HEK293 (cell line): Measurements from ENCODE around the gene GRM2.
A peak's percentile ranks its signal among the peaks of the same experiment; 100 is the strongest.

Experiments used
- CTCF ChIA-PET: fragments of 350-600 bp; formaldehyde crosslinking; extraction: SDS; loops from one replicate; lab custom pipeline; 2021; ENCODE audit warnings: antibody characterized with exemption; lab: Yijun Ruan, JAX
- POLR2A ChIA-PET: fragments of 300-600 bp; formaldehyde crosslinking; extraction: SDS; loops from one replicate; lab custom pipeline; 2020; ENCODE audit warnings: antibody characterized with exemption, inconsistent platforms; lab: Yijun Ruan, JAX
- H3K27ac ChIP-seq: fragments of 200-500 bp; sonication (Bioruptor generic); 2 replicates; pipeline ENCODE4 v1.5.1; 2014; ENCODE audit warnings: low read depth, low read length, control low read depth, inconsistent platforms; ENCODE audit errors: extremely low read depth
- H3K36me3 ChIP-seq, 2 experiments: fragments of 200-500 bp in 1 of 2; sonication (Bioruptor generic) in 1 of 2; 1 replicate in 1 of 2; 2 replicates in 1 of 2; pipeline ENCODE4 v1.5.1; 2014 to 2017; ENCODE audit warnings: inconsistent platforms in 2 of 2, low read length in 2 of 2; ENCODE audit not compliant: control insufficient read depth in 2 of 2, insufficient read depth in 1 of 2
- H3K4me1 ChIP-seq: fragments of 200-500 bp; sonication (Bioruptor generic); 2 replicates; pipeline ENCODE4 v1.5.1; 2014; ENCODE audit warnings: mild to moderate bottlenecking, low read length, inconsistent platforms; ENCODE audit not compliant: control insufficient read depth, insufficient read depth
- H3K4me3 ChIP-seq: 2 replicates; pipeline ENCODE4 v1.5.1; 2011; ENCODE audit warnings: low read depth, mild to moderate bottlenecking, control low read depth, low read length, moderate library complexity
- H3K9me3 ChIP-seq: fragments of 200-500 bp; sonication (Bioruptor generic); 2 replicates; pipeline ENCODE4 v1.5.1; 2014; ENCODE audit warnings: low read depth, low read length, inconsistent platforms; ENCODE audit not compliant: control insufficient read depth, insufficient read depth
- HOXC10 ChIP-seq: sonication (generic); formaldehyde crosslinking; IDR thresholded peaks from 2 replicates; pipeline ENCODE4 v1.8.1; 2023; ENCODE audit warnings: mild to moderate bottlenecking, missing genetic modification reagents
- KLF9 ChIP-seq: fragments of 450-650 bp; formaldehyde crosslinking; IDR thresholded peaks from 2 replicates; pipeline ENCODE4 v1.5.1; 2016; ENCODE audit warnings: missing biosample characterization, missing genetic modification characterization, low read depth
- RBAK ChIP-seq: fragments of 450-650 bp; formaldehyde crosslinking; IDR thresholded peaks from 2 replicates; pipeline ENCODE4 v1.5.1; 2016; ENCODE audit warnings: missing biosample characterization, missing genetic modification characterization
- SCRT1 ChIP-seq: fragments of 450-650 bp; formaldehyde crosslinking; IDR thresholded peaks from 2 replicates; pipeline ENCODE4 v1.5.1; 2016; ENCODE audit warnings: missing biosample characterization, missing genetic modification characterization, borderline replicate concordance
- SETDB1 ChIP-seq: IDR thresholded peaks from one replicate; pipeline ENCODE4 v1.6.1; 2017; ENCODE audit warnings: mild to moderate bottlenecking, low read length, moderate library complexity, mixed read lengths; ENCODE audit not compliant: insufficient read length
- ZBTB1 ChIP-seq: fragments of 450-650 bp; formaldehyde crosslinking; IDR thresholded peaks from 2 replicates; pipeline ENCODE4 v1.5.1; 2016; ENCODE audit warnings: missing biosample characterization, missing genetic modification characterization
- ZBTB49 ChIP-seq: fragments of 450-650 bp; formaldehyde crosslinking; IDR thresholded peaks from 2 replicates; pipeline ENCODE4 v1.5.1; 2016; ENCODE audit warnings: missing biosample characterization, missing genetic modification characterization, low read depth
- ZIC2 ChIP-seq: fragments of 450-650 bp; formaldehyde crosslinking; IDR thresholded peaks from 2 replicates; pipeline ENCODE4 v1.5.1; 2016; ENCODE audit warnings: missing biosample characterization, missing genetic modification characterization
- ZNF112 ChIP-seq: fragments of 450-650 bp; formaldehyde crosslinking; IDR thresholded peaks from 2 replicates; pipeline ENCODE4 v1.5.0; 2017; ENCODE audit warnings: missing biosample characterization, missing genetic modification characterization
- ZNF133 ChIP-seq: fragments of 450-650 bp; formaldehyde crosslinking; IDR thresholded peaks from 2 replicates; pipeline ENCODE4 v1.5.1; 2016; ENCODE audit warnings: missing biosample characterization, missing genetic modification characterization
- ZNF18 ChIP-seq: fragments of 450-650 bp; formaldehyde crosslinking; IDR thresholded peaks from 2 replicates; pipeline ENCODE4 v1.5.1; 2016; ENCODE audit warnings: missing biosample characterization, missing genetic modification characterization
- ZNF274 ChIP-seq, 2 experiments: fragments of 200-500 bp in 1 of 2; fragments of 450-650 bp in 1 of 2; sonication (Bioruptor generic) in 1 of 2; formaldehyde crosslinking in 1 of 2; IDR thresholded peaks; 2 replicates each; pipeline versions ENCODE4 v1.5.1 to v1.6.1; 2014 to 2016; ENCODE audit warnings: borderline replicate concordance in 1 of 2, inconsistent platforms in 1 of 2, low read length in 1 of 2, missing biosample characterization in 1 of 2, missing genetic modification characterization in 1 of 2
- ZNF335 ChIP-seq: fragments of 450-650 bp; formaldehyde crosslinking; conservative IDR thresholded peaks from 2 replicates; pipeline ENCODE4 v1.5.1; 2016; ENCODE audit warnings: missing biosample characterization, missing genetic modification characterization
- ZNF558 ChIP-seq: fragments of 450-650 bp; formaldehyde crosslinking; IDR thresholded peaks from 2 replicates; pipeline ENCODE4 v1.5.1; 2016; ENCODE audit warnings: missing biosample characterization, missing genetic modification characterization
- ZNF596 ChIP-seq: fragments of 450-650 bp; IDR thresholded peaks from 2 replicates; pipeline ENCODE4 v1.5.0; 2018; ENCODE audit warnings: missing biosample characterization, mild to moderate bottlenecking, missing genetic modification characterization, moderate library complexity
- ZNF600 ChIP-seq: fragments of 450-650 bp; formaldehyde crosslinking; IDR thresholded peaks from 2 replicates; pipeline ENCODE4 v1.5.1; 2016; ENCODE audit warnings: missing biosample characterization, missing genetic modification characterization
- ZNF791 ChIP-seq: fragments of 450-650 bp; formaldehyde crosslinking; IDR thresholded peaks from 2 replicates; pipeline ENCODE4 v1.5.1; 2016; ENCODE audit warnings: missing biosample characterization, missing genetic modification characterization
- TF ChIP-seq, protein P1 (sequence below): fragments of 450-650 bp; formaldehyde crosslinking; IDR thresholded peaks from 2 replicates; pipeline ENCODE4 v1.5.1; 2016; ENCODE audit warnings: missing biosample characterization, missing genetic modification characterization

GRM2 gene

GRCh38 chr3:51673181-51673801, 33.6 kb upstream of the GRM2 start:
- no peak overlapping the region for H3K27ac ChIP-seq
- H3K4me1 ChIP-seq, result no peaks in the 10 kb centered on the region
- no peak overlapping the region for H3K4me3 ChIP-seq
- ChIA-PET POLR2A (no interaction called here), CTCF (interaction anchor here (0.7 to 4.1 kb wide), 6 partner anchors 8 to 1057 kb away, joined by 3 to 21 read pairs (median 4); partner anchors contain the start of gene MAPKAPK3)
- TF ChIP-seq ZNF600 (tag by site-specific recombination) (0 out of 2 replicates have a peak, but pooled peaks have one; percentile 28), ZNF558 (tag by site-specific recombination) (no peak)
- peaks cover 0 to 45% of the 10 kb centered on the region in 2 experiments; a peak in 1 of 3 replicates for H3K36me3 ChIP-seq
- no peaks in the 10 kb centered on the region for H3K9me3 ChIP-seq

DNA sequence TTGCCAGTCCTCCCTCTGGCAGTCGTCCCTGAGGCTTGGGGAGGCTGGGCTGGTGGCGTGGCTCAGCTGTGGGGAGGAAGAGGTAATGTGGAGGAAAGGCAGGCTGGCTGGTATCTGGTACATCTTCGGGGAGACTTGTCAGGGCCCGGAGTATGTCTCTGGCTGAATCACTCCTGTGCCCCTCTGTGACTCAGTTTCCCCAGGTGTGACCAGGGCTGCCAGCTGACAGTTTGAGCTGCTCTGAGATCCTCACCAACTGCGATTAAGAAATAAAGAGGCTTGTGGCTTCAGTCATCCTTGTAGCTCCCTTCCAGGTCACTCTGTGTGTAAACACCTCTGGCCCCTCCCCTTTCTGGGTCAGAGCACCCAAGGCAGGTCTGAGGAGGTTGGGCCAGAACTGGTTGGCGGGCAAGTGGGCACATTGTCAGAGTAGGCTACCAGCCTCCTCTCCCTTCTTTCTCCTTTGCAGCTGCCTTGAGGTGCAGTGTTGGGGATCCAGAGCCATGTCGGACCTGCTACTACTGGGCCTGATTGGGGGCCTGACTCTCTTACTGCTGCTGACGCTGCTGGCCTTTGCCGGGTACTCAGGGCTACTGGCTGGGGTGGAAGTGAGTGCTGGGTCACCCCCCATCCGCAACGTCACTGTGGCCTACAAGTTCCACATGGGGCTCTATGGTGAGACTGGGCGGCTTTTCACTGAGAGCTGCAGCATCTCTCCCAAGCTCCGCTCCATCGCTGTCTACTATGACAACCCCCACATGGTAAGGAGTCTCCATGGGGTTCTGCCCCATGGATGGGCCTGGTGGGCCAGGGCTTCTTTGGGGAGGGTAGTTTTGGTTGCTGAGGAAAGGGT, 32.8 kb upstream of the GRM2 start:
- CTCF ChIA-PET, result interaction anchor here (0.7 to 4.1 kb wide), 5 partner anchors 8 to 1057 kb away, joined by 3 to 21 read pairs (median 3); partner anchors contain the start of gene MAPKAPK3
- no peak for TF ChIP-seq SCRT1 (tag by site-specific recombination)
- TF ChIP-seq HOXC10 (CRISPR knock-in tag), result no peak
- no peak for TF ChIP-seq ZNF112 (tag by site-specific recombination)
- TF ChIP-seq KLF9, result no peak
- TF ChIP-seq RBAK (tag by site-specific recombination), result no peak
- TF ChIP-seq ZNF18, result no peak
- no peak for TF ChIP-seq ZBTB1 (tag by site-specific recombination)
- TF ChIP-seq ZIC2, result no peak
- H3K27ac ChIP-seq, result no peak overlapping the region
- no peaks in the 10 kb centered on the region for H3K4me1 ChIP-seq
- no peaks in the 10 kb centered on the region for H3K9me3 ChIP-seq
- no peak overlapping the region for H3K4me3 ChIP-seq
- POLR2A ChIA-PET, result no interaction called here
- peaks cover 0 to 52% of the 10 kb centered on the region in 2 experiments; a peak in 1 of 3 replicates for H3K36me3 ChIP-seq

DNA sequence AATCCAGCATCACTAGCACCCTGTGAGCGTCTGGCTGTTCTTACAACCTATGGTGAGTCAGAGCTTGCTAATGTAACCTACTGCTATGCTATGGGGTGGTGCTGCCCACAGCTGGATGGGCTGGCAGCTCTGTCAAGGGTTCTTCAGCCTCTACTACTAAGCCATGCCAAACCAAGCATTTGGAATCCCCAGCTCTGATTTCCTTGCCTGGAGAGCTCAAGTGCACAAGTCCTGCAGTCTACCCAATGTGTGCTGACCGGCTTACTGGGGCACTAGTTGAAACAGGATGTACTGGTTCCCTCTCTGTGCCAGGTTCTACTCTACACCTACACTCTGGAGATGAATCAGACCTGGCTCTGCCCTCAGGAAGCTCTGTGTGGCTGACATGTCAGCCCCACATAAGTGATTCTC, 31.7 kb upstream of the GRM2 start:
- ChIA-PET CTCF (interaction anchor here (4.1 kb wide), 1 partner anchor 173 kb away, joined by 21 read pairs; no protein-coding TSS in a partner anchor), POLR2A (no interaction called here)
- TF ChIP-seq ZBTB49 (tag by site-specific recombination) (no peak), ZNF133 (tag by site-specific recombination) (no peak), ZNF791 (tag by site-specific recombination) (no peak), ZNF596 (tag by site-specific recombination) (no peak), ZNF274 (IDR thresholded peaks at IDR 0.05; ENCODE audit: low read length) (no peak), ZNF274 (tag by site-specific recombination; IDR thresholded peaks at IDR 0.05; ENCODE audit: borderline replicate concordance) (no peak), ZNF335 (tag by site-specific recombination) (no peak), SETDB1 (no peak)
- TF ChIP-seq, protein P1, sequence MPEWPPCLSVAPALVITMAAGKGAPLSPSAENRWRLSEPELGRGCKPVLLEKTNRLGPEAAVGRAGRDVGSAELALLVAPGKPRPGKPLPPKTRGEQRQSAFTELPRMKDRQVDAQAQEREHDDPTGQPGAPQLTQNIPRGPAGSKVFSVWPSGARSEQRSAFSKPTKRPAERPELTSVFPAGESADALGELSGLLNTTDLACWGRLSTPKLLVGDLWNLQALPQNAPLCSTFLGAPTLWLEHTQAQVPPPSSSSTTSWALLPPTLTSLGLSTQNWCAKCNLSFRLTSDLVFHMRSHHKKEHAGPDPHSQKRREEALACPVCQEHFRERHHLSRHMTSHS (tag by site-specific recombination), result no peak

More for the DNA sequence above, 31.7 kb upstream of the GRM2 start:
- Histone ChIP-seq H3K4me3 (no peak overlapping the region), H3K9me3 (no peaks in the 10 kb centered on the region), H3K27ac (no peak overlapping the region), H3K36me3 (peaks cover 0 to 63% of the 10 kb centered on the region in 2 experiments; a peak in 1 of 3 replicates), H3K4me1 (no peaks in the 10 kb centered on the region)
